Vagina (tissue), 2 donors: ENCODE results near the gene ASTL.

Experiments used
- POLR2AphosphoS5 ChIP-seq, 2 donors: sonication (generic); formaldehyde crosslinking; IDR thresholded peaks; one replicate each; pipeline ENCODE4 v1.9.0; 2017; ENCODE audit warnings: antibody characterized with exemption in 2 of 2, mild to moderate bottlenecking in 2 of 2, low read depth in 1 of 2; ENCODE audit not compliant: insufficient read depth in 1 of 2
- TF ChIP-seq, protein P1 (sequence below), 3 experiments: fragments of 450-650 bp in 2 of 3; fragments of 200-600 bp in 1 of 3; sonication (generic) in 1 of 3; IDR thresholded peaks; one replicate each; pipeline ENCODE4 v1.5.1; 2017 to 2019; ENCODE audit warnings: antibody characterized with exemption in 3 of 3, mild to moderate bottlenecking in 2 of 3, moderate library complexity in 2 of 3

DNA sequence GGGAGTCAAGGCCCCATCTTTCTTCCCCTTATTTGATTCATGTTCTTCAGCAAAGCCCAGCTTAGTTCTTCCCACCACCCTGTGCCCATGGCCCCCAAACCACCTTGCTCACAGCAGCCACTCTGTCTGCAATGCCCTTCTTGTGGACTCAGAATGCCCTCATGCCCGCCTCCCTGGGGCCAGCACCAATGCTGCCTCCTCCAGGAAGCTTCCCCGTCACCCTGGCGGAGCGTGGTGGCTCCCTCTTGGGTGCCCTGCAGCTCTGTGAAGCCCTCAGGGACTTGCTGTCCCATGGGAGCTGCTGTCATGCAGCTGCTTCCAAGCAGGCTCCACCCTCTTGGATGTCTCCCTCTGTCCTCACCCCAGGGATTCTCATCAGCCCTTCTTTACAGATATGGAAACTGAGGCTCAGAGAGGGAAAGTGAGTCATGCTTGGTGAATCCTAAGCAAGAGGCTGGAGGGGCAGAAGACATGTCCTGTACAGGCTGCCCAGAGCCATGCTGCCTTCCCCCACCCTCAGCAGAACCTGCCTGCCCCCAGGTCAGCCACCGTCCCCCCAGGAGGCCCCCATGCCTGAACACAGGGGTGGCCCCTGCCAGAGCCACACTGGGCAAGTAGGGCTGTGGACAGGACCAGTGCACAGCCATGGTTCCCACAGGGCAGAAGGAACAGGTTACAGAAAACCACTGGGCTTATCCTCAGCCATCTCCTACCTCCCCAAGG is 18.8 kb upstream of the ASTL start:
- TF ChIP-seq, protein P1, sequence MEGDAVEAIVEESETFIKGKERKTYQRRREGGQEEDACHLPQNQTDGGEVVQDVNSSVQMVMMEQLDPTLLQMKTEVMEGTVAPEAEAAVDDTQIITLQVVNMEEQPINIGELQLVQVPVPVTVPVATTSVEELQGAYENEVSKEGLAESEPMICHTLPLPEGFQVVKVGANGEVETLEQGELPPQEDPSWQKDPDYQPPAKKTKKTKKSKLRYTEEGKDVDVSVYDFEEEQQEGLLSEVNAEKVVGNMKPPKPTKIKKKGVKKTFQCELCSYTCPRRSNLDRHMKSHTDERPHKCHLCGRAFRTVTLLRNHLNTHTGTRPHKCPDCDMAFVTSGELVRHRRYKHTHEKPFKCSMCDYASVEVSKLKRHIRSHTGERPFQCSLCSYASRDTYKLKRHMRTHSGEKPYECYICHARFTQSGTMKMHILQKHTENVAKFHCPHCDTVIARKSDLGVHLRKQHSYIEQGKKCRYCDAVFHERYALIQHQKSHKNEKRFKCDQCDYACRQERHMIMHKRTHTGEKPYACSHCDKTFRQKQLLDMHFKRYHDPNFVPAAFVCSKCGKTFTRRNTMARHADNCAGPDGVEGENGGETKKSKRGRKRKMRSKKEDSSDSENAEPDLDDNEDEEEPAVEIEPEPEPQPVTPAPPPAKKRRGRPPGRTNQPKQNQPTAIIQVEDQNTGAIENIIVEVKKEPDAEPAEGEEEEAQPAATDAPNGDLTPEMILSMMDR (IDR thresholded peaks at IDR 0.05), result no peak
- TF ChIP-seq POLR2AphosphoS5 (IDR thresholded peaks at IDR 0.05; ENCODE audit: insufficient read depth in 1 of 2, low read depth in 1 of 2), result no peak
